Hematopoietic multipotent progenitor cell treated with erythropoietin and hydrocortisone succinate and interleukin-3 and kit ligand, for 6 days (in vitro differentiated cells): ENCODE results near the gene ALDH9A1.

Experiments
- DNase-seq: peaks from one replicate; pipeline ENCODE4 v3.0.0-alpha.2; 2015

Gene ALDH9A1

DNA sequence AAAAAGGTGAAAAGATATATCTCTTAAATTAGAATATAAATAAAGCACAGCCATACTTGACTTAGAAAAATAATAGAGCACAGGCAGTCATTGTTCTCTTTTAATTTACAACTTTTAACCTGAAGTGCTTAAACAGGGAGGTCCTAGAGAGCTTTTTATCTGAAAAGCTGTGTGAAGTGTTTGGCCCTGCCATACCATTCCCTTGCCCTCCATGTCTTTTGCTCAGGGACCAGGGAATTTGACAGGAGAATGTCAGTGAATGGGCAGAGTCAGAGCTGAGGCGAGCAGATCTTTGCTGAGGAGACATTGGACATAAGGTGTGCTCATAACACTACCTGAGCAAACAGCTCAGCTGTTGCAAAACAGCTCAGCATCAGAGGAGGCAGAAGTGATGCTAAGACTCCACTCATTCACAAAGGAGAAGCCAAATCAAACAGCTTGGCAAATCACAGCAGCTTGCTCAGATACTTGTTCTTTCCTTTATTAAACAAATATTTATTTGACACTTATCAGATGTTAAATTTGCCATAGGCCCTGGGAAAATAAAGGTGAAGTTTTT is 82.2 kb downstream of the ALDH9A1 start:
- DNase-seq = no peak
